Measurements from ENCODE around the gene ANKS4B. TPM values are rescaled to one million over a fixed set of nuclear protein-coding genes. Genes with fewer than 3 reads are reported as not detected.

ANKS4B gene
- total and polyA plus RNA-seq, 9 donors, result under 0.01 to 0.05 (median 0.04) TPM; not detected in 6

- no peak for TF ChIP-seq CTCF (IDR thresholded peaks at IDR 0.05)
- TF ChIP-seq POLR2A (IDR thresholded peaks at IDR 0.05), result no peak
- TF ChIP-seq EP300 (IDR thresholded peaks at IDR 0.05), result no peak
- H3K4me3 ChIP-seq, result no peak overlapping the region
- H3K9me3 ChIP-seq, result no peaks in the 10 kb centered on the region
- H3K27me3 ChIP-seq, result no peaks in the 10 kb centered on the region
- no peak overlapping the region for H3K27ac ChIP-seq
- no peak for DNase-seq
- H3K4me1 ChIP-seq (ENCODE audit: insufficient read depth), result no peaks in the 10 kb centered on the region
- H3K36me3 ChIP-seq, result no peaks in the 10 kb centered on the region
- intact Hi-C loops (cut with DNase I), result loop anchor here in 1 of 4 donors (10.0 kb wide), 1 partner anchor 50 kb away; the partner anchor contains the start of gene ZP2
- WGBS, 3 donors, result 81 to 83% (median 82%) methylated on average over 4 of the region's 4 CpGs
Observed at GRCh38 chr16:21264571-21265036, 31.1 kb downstream of the ANKS4B start.

- Histone ChIP-seq H3K4me3 (no peak overlapping the region), H3K36me3 (no peaks in the 10 kb centered on the region), H3K27ac (no peak overlapping the region), H3K4me1 (ENCODE audit: insufficient read depth) (no peaks in the 10 kb centered on the region), H3K9me3 (no peaks in the 10 kb centered on the region), H3K27me3 (no peaks in the 10 kb centered on the region)
- DNase-seq, result no peak
- intact Hi-C loops (cut with DNase I), result loop anchor here in 1 of 4 donors (10.0 kb wide), 1 partner anchor 50 kb away; the partner anchor contains the start of gene ZP2
- TF ChIP-seq POLR2A (IDR thresholded peaks at IDR 0.05), result no peak
- TF ChIP-seq EP300 (IDR thresholded peaks at IDR 0.05), result no peak
- no peak for TF ChIP-seq CTCF (IDR thresholded peaks at IDR 0.05)
- WGBS, 3 donors, result 86 to 93% (median 92%) methylated on average over 9 of the region's 9 CpGs
Observed at GRCh38 chr16:21265104-21265837, 31.8 kb downstream of the ANKS4B start.

GRCh38 chr16:21267298-21267697 is 33.8 kb downstream of the ANKS4B start:
- H3K27me3 ChIP-seq, result no peaks in the 10 kb centered on the region
- WGBS, 3 donors, result 84 to 89% (median 86%) methylated on average over 4 of the region's 4 CpGs
- H3K9me3 ChIP-seq, result no peaks in the 10 kb centered on the region
- DNase-seq, result no peak
- H3K4me1 ChIP-seq (ENCODE audit: insufficient read depth), result no peaks in the 10 kb centered on the region
- no peak overlapping the region for H3K4me3 ChIP-seq
- no peaks in the 10 kb centered on the region for H3K36me3 ChIP-seq
- intact Hi-C loops (cut with DNase I), result loop anchor here in 1 of 4 donors (10.0 kb wide), 1 partner anchor 52 kb away; the partner anchor contains the start of gene ZP2
- H3K27ac ChIP-seq, result no peak overlapping the region
- TF ChIP-seq EP300 (IDR thresholded peaks at IDR 0.05) (no peak), CTCF (IDR thresholded peaks at IDR 0.05) (no peak), POLR2A (IDR thresholded peaks at IDR 0.05) (no peak)

GRCh38 chr16:21268236-21268635 is 34.7 kb downstream of the ANKS4B start:
- H3K4me1 ChIP-seq (ENCODE audit: insufficient read depth), result no peaks in the 10 kb centered on the region
- H3K4me3 ChIP-seq, result no peak overlapping the region
- no peaks in the 10 kb centered on the region for H3K9me3 ChIP-seq
- H3K27ac ChIP-seq, result no peak overlapping the region
- intact Hi-C loops (cut with DNase I), result loop anchor here in 1 of 4 donors (10.0 kb wide), 1 partner anchor 53 kb away; the partner anchor contains the start of gene ZP2
- no peaks in the 10 kb centered on the region for H3K36me3 ChIP-seq
- WGBS, 3 donors, result 88 to 94% (median 93%) methylated on average over 9 of the region's 9 CpGs
- DNase-seq, result no peak
- H3K27me3 ChIP-seq, result no peaks in the 10 kb centered on the region
- TF ChIP-seq EP300 (IDR thresholded peaks at IDR 0.05), result no peak
- no peak for TF ChIP-seq CTCF (IDR thresholded peaks at IDR 0.05)
- no peak for TF ChIP-seq POLR2A (IDR thresholded peaks at IDR 0.05)
